BE2C (cell line): ENCODE results near the gene CDH15.

Experiments
- DNase-seq: peaks from one replicate; pipeline ENCODE4 v3.0.0-alpha.2; 2020
- H3K27me3 ChIP-seq: fragments of 250-450 bp; sonication (Bioruptor Pico); 2 replicates; pipeline ENCODE4 v1.5.1; 2020; ENCODE audit warnings: mild to moderate bottlenecking
- H3K36me3 ChIP-seq: fragments of 250-450 bp; sonication (Bioruptor Pico); 2 replicates; pipeline ENCODE4 v1.5.1; 2020; ENCODE audit warnings: mild to moderate bottlenecking
- H3K4me1 ChIP-seq: fragments of 250-450 bp; sonication (Bioruptor Pico); 2 replicates; pipeline ENCODE4 v1.5.1; 2020
- H3K4me3 ChIP-seq: 2 replicates; pipeline ENCODE4 v1.5.1; 2011; ENCODE audit warnings: low read depth, low read length
- H3K9me3 ChIP-seq: fragments of 250-450 bp; sonication (Bioruptor Pico); 2 replicates; pipeline ENCODE4 v1.5.1; 2020
- TF ChIP-seq, protein P1 (sequence below): IDR thresholded peaks from 2 replicates; pipeline ENCODE4 v1.5.1; 2012; ENCODE audit warnings: mild to moderate bottlenecking, low read depth, low read length

Gene CDH15

DNA sequence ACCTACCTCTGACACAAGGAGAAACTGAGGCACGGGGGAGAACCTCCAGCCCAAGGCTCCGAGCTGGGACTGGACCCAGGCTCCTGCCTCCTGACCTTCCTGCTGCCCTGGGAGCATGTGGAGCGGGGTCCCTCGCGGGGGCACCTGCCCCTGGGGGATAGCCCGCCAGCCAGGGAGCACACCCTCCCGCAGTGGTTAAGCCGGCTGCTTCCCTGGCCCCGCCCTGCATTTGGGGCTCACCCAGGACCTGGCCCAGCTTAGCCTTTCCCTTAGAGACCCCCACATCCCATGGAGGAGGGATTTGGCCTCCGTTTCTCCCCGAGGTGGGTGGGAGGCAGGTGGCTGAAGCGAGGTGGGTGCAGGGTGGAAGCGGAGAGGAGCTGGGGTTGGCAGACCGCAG lies 1.8 kb upstream of the CDH15 start:
- Histone ChIP-seq H3K4me3 (no peak overlapping the region), H3K36me3 (no peaks in the 10 kb centered on the region), H3K9me3 (no peaks in the 10 kb centered on the region), H3K27me3 (peaks cover 37% of the 10 kb centered on the region), H3K4me1 (peaks cover 4% of the 10 kb centered on the region)
- no peak for DNase-seq
- TF ChIP-seq, protein P1, sequence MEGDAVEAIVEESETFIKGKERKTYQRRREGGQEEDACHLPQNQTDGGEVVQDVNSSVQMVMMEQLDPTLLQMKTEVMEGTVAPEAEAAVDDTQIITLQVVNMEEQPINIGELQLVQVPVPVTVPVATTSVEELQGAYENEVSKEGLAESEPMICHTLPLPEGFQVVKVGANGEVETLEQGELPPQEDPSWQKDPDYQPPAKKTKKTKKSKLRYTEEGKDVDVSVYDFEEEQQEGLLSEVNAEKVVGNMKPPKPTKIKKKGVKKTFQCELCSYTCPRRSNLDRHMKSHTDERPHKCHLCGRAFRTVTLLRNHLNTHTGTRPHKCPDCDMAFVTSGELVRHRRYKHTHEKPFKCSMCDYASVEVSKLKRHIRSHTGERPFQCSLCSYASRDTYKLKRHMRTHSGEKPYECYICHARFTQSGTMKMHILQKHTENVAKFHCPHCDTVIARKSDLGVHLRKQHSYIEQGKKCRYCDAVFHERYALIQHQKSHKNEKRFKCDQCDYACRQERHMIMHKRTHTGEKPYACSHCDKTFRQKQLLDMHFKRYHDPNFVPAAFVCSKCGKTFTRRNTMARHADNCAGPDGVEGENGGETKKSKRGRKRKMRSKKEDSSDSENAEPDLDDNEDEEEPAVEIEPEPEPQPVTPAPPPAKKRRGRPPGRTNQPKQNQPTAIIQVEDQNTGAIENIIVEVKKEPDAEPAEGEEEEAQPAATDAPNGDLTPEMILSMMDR, result no peak

DNA sequence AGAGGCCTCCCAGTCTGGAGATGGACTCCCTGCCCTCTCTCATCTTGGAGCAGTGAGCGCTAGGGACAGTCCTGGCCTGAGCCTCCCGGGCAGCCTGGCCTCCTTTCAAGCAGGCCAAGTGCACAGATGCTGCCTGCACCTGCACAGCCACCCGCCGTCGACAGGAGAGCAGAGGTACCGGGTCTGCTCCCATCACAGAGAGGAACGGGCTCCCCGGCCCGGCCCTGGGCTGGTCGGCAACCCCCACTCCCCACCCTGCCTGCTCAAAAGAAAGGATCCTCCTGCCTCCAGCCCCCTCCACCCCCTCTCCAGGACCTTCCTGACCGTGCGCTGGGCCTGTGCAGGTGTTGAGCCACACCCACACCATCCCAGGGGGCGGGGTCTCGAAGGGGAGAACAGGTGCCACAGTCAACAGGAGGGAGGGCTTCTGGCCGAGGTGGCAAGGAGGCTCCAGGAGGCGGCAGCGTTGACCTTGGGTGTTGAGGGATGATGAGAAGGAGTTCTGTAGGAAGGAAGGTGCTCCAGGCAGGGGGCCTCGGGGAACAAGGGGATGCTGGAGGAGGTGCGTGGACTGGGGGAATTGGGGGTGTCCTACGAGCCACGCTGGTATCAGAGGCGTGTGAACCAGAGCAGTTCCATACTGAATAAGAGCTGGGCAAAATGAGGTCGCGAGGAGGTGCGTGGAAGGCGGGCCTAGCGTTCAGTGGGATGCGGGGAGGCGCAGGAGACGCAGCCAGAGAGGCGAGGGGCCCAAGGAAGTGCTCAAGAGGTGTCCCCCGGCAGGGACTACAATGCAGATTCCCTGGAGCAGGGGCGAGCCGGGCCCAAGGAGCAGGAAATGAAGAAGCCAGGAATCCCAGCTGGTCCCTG lies 967 bp upstream of the CDH15 start:
- H3K4me3 ChIP-seq, result peak overlapping the region; percentile 24
- no peak for DNase-seq
- no peaks in the 10 kb centered on the region for H3K9me3 ChIP-seq

DNA sequence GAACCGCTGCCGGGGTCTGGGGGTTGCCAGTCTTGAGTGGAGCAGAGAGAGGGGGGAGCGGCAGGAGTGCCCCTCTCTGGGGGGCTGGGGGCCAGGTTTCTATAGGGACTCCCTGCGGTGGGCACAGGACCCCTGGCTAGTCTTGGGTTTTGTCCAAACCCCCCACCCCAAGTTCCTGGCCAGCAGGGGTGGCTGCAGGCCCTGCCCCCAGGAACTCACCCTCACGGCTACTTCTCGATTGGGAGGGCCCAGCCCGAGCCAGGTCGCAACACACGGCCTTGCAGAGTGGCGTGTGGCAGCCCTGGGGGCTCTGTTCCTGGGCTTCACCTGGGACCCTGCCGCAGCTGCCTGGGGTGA lies 601 bp downstream of the CDH15 start:
- Histone ChIP-seq H3K27me3 (peaks cover 32% of the 10 kb centered on the region), H3K4me1 (peaks cover 2% of the 10 kb centered on the region), H3K4me3 (no peak overlapping the region), H3K36me3 (no peaks in the 10 kb centered on the region), H3K9me3 (no peaks in the 10 kb centered on the region)
- TF ChIP-seq, protein P1, result no peak
- DNase-seq, result no peak

More for the DNA sequence above, 967 bp upstream of the CDH15 start:
- peaks cover 4% of the 10 kb centered on the region for H3K4me1 ChIP-seq
- no peaks in the 10 kb centered on the region for H3K36me3 ChIP-seq
- H3K27me3 ChIP-seq, result peaks cover 37% of the 10 kb centered on the region
- TF ChIP-seq, protein P1, result no peak

DNA sequence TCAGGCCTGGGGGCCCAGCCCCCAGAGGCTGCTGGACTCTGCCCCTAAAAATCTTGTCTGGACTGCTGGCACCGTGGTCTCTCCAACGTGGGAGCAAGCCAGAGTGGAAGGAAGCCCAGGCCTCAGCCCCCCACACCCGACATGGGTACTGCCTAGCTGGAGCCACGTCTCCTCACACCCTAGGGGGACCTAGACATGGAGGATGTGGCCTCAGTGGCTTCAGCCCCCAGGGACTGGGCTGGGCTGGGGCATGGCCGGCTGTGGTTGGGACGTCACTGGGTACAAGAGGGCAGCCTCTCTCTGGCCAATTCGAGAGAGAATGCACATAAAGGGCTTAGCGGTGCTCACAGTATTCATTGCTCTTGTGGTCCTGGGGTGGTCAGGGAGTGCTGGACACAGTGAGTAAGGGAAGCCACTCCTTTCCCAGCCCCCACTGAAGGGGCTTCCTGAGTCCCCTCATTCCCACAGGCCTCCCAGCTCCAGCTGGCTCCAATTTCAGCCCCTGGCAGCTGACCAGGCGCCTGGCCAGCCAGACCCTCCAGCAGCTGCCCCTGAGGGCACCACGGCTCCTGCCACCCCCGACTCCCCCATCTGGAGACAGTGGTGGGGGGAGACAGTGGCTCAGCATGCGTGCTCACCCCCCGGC lies 1.1 kb downstream of the CDH15 start:
- Histone ChIP-seq H3K36me3 (no peaks in the 10 kb centered on the region), H3K4me3 (no peak overlapping the region), H3K9me3 (no peaks in the 10 kb centered on the region), H3K27me3 (peaks cover 30% of the 10 kb centered on the region), H3K4me1 (no peaks in the 10 kb centered on the region; the same call in 1 of the 2 replicates)
- no peak for DNase-seq
- TF ChIP-seq, protein P1, result no peak

DNA sequence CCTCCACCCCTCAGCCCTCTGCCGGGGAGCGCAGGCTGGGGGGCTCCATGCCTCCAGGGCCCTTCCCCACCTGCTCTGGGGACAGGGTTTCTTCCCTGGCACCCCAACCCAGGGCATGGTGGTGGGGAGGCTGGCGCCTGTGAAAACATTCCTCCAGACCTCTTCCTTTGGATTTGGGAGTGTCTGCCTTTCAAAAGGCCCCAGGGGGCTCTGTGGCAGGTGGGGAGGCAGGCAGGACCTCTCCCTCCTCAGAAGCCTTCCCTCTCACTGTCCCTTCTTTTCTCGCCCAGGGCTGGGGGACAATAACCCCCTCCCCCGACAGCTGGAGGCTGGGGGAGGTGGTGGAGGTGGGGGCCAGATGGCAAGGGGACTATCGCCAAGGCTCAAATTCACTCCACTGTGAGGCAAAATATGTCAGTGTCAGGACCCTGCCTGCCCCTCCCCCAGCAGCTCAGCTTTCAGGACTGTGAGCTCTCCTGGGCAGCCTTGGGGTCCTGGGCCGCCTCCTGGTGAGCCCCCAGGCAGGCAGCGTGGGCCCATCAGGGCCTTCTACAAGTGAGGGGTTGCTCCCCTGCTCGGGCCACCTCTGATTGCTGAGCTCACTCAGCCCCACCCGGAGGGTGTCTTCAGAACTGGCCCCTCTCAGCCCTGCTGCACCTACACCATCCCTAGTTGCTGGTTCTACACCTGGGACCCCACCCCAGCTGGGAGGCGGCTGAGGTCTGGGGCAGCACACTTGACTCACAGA lies 1.8 kb downstream of the CDH15 start:
- Histone ChIP-seq H3K4me1 (no peaks in the 10 kb centered on the region; the same call in 1 of the 2 replicates), H3K27me3 (peaks cover 29% of the 10 kb centered on the region), H3K9me3 (no peaks in the 10 kb centered on the region), H3K4me3 (no peak overlapping the region), H3K36me3 (no peaks in the 10 kb centered on the region)
- no peak for DNase-seq
- TF ChIP-seq, protein P1, result no peak
